Memory B cell (primary cell): ENCODE data around the gene CD55.

Source experiments
- ATAC-seq: fragments of 150-1000 bp; cut with Tn5 transposase; 2 replicates; pipeline ENCODE4 v1.10.0; 2021; ENCODE audit warnings: low read depth, mild to moderate bottlenecking, moderate library complexity
- DNase-seq, 2 donors: peaks; one replicate each; pipeline ENCODE4 v3.0.0; 2022; ENCODE audit warnings: low spot score in 2 of 2
- H3K27ac Mint-ChIP-seq: one replicate; pipeline ENCODE4 v1.8.0; 2022; ENCODE audit warnings: mild to moderate bottlenecking, moderate library complexity, mixed read lengths
- H3K27me3 Mint-ChIP-seq: one replicate; pipeline ENCODE4 v1.8.0; 2022; ENCODE audit warnings: mixed read lengths
- H3K36me3 Mint-ChIP-seq: one replicate; pipeline ENCODE4 v1.8.0; 2022; ENCODE audit warnings: mild to moderate bottlenecking, mixed read lengths
- H3K4me1 Mint-ChIP-seq: one replicate; pipeline ENCODE4 v1.8.0; 2022; ENCODE audit warnings: mixed read lengths
- H3K4me3 Mint-ChIP-seq: one replicate; pipeline ENCODE4 v1.8.0; 2022; ENCODE audit warnings: mild to moderate bottlenecking, moderate library complexity, mixed read lengths
- H3K9me3 Mint-ChIP-seq: one replicate; pipeline ENCODE4 v1.8.0; 2022; ENCODE audit warnings: mixed read lengths

CD55 gene, protein sequence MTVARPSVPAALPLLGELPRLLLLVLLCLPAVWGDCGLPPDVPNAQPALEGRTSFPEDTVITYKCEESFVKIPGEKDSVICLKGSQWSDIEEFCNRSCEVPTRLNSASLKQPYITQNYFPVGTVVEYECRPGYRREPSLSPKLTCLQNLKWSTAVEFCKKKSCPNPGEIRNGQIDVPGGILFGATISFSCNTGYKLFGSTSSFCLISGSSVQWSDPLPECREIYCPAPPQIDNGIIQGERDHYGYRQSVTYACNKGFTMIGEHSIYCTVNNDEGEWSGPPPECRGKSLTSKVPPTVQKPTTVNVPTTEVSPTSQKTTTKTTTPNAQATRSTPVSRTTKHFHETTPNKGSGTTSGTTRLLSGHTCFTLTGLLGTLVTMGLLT

GRCh38 chr1:207321079-207321789 lies at the start of gene CD55:
TSS of gene CD55 (plus strand) at chr1:207321678. CDS start at chr1:207321766, 88 bp downstream.
- Mint-ChIP-seq H3K36me3 (peaks cover 9% of the 10 kb centered on the region), H3K27me3 (no peaks in the 10 kb centered on the region), H3K4me3 (peak within 1 kb of the TSS; percentile 85), H3K4me1 (peaks cover 28% of the 10 kb centered on the region), H3K27ac (peak within 1 kb of the TSS; percentile 97), H3K9me3 (no peaks in the 10 kb centered on the region)
- ATAC-seq (peak; percentile 78), DNase-seq (peak; percentile 93 to 98)

DNA sequence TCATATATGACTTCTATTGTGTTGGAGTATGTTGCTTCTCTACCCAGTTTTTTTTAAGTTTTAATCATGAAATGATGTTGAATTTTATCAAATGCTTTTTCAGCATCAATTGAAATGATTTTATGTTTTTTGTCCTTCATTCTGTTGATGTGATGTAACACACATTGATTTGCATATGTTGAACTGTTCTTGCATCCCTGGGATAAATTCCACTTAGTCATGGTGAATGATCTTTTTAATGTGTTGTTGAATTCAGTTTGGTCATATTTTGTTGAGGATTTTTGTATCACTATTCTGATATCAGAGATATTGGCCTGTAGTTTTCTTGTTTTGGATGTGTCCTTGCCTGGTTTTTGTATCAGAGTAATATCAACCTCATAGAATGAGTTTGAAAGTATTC lies 46.6 kb upstream of the CD55 start:
- Mint-ChIP-seq H3K9me3 (peaks cover 8% of the 10 kb centered on the region), H3K27me3 (no peaks in the 10 kb centered on the region), H3K36me3 (peaks cover 3% of the 10 kb centered on the region), H3K27ac (no peak overlapping the region), H3K4me1 (no peaks in the 10 kb centered on the region), H3K4me3 (no peak overlapping the region)
- ATAC-seq: no peak
- no peak for DNase-seq

GRCh38 chr1:207276465-207276864 lies 45.0 kb upstream of the CD55 start:
- Mint-ChIP-seq H3K4me1 (peaks cover 4% of the 10 kb centered on the region), H3K36me3 (peaks cover 4% of the 10 kb centered on the region), H3K9me3 (peaks cover 6% of the 10 kb centered on the region), H3K27ac (no peak overlapping the region), H3K4me3 (no peak overlapping the region), H3K27me3 (peaks cover 2% of the 10 kb centered on the region)
- no peak for DNase-seq
- no peak for ATAC-seq

DNA sequence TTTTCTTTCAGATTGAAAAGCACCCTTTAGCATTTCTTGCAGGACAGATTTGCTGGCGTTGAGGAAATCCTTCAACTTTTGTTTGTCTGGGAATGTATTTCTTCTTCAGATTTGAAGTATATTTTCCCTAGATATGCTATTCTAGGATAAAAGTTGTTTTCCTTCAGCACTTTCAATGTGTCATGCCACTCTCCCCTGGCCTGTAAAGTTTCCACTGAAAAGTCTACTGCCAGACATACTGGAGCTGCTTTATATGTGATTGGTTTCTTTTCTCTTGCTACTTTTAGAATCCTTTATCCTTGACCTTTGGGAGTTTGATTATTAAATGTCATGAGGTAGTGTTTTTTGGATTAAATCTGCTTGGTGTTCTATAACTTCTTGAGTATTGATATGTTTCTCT lies 44.2 kb upstream of the CD55 start:
- peaks cover 10% of the 10 kb centered on the region for H3K4me1 Mint-ChIP-seq
- no peak overlapping the region for H3K4me3 Mint-ChIP-seq
- H3K36me3 Mint-ChIP-seq: peaks cover 4% of the 10 kb centered on the region
- DNase-seq: no peak
- peaks cover 2% of the 10 kb centered on the region for H3K9me3 Mint-ChIP-seq
- ATAC-seq: no peak
- H3K27ac Mint-ChIP-seq: no peak overlapping the region
- peaks cover 2% of the 10 kb centered on the region for H3K27me3 Mint-ChIP-seq

DNA sequence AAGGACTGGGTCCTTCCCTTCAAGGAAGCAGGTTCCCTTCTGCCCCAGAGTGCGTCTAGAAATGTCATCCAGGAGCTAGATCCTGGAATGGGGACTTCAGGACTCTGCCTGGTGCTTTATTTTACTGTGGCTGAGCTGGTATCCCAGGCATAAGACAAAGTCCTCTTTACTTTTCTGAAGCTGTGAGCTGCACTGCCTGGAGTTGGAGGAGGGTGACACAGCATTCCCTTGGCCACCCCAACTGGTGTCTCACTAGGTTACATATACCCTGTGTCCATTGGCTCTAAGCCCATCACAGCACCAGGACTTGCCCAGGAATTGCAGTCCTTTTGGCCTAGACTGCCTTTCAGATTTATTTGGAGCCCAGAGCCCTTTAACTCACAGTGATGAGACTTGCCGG lies 41.8 kb upstream of the CD55 start:
- H3K27ac Mint-ChIP-seq: no peak overlapping the region
- H3K4me3 Mint-ChIP-seq: no peak overlapping the region
- H3K4me1 Mint-ChIP-seq: peaks cover 16% of the 10 kb centered on the region
- H3K27me3 Mint-ChIP-seq: peaks cover 2% of the 10 kb centered on the region
- no peak for DNase-seq
- ATAC-seq: no peak
- H3K9me3 Mint-ChIP-seq: no peaks in the 10 kb centered on the region
- H3K36me3 Mint-ChIP-seq: peaks cover 3% of the 10 kb centered on the region

DNA sequence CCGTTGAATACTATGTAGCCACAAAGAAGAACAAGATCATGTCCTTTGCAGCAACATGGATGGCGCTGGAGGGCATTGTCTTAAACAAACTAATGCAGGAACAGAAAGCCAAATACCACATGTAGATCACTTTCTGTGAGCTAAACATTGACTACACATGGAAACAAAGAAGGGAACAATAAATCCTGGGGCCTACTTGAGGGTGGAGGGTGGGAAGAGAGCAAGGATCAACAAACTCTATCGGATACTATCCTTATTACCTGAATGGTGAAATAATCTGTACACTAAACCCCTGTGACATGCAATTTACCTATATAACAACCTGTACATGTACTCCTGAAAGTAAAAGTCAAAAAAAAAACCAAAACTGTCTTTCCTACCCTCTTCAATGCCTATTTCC lies 40.8 kb upstream of the CD55 start:
- H3K27ac Mint-ChIP-seq: no peak overlapping the region

DNA sequence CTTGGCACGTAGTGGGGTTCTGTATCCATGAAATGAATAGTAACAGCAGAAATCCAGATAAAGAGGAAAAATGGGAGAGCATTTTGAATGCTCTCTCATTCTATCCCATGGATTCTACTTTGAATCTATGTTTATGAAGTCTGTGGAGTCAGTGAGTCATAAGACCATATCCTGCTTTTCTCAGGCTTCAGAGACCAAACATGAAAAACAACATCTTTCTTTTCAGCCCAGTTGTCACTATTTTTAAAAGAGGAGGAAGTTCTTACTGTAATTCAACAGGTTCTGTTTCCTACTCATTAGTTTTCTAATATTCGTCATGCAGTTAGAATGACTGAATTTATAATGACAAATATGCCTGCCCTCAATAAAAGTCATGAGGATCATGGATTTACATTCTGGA lies 39.4 kb upstream of the CD55 start:
- peaks cover 2% of the 10 kb centered on the region for H3K27me3 Mint-ChIP-seq
- peaks cover 1% of the 10 kb centered on the region for H3K36me3 Mint-ChIP-seq
- ATAC-seq (no peak), DNase-seq (no peak)
- no peak overlapping the region for H3K27ac Mint-ChIP-seq
- no peaks in the 10 kb centered on the region for H3K9me3 Mint-ChIP-seq
- H3K4me3 Mint-ChIP-seq: no peak overlapping the region
- peaks cover 19% of the 10 kb centered on the region for H3K4me1 Mint-ChIP-seq

More for the DNA sequence above, 40.8 kb upstream of the CD55 start:
- H3K9me3 Mint-ChIP-seq: no peaks in the 10 kb centered on the region
- ATAC-seq (no peak), DNase-seq (no peak)
- H3K4me3 Mint-ChIP-seq: no peak overlapping the region
- H3K4me1 Mint-ChIP-seq: peaks cover 19% of the 10 kb centered on the region
- H3K36me3 Mint-ChIP-seq: peaks cover 3% of the 10 kb centered on the region
- H3K27me3 Mint-ChIP-seq: peaks cover 2% of the 10 kb centered on the region

GRCh38 chr1:207282496-207283380 lies 38.7 kb upstream of the CD55 start:
- no peak overlapping the region for H3K27ac Mint-ChIP-seq
- ATAC-seq: no peak
- no peak overlapping the region for H3K4me3 Mint-ChIP-seq
- peaks cover 2% of the 10 kb centered on the region for H3K27me3 Mint-ChIP-seq
- peaks cover 1% of the 10 kb centered on the region for H3K36me3 Mint-ChIP-seq
- no peak for DNase-seq
- peaks cover 19% of the 10 kb centered on the region for H3K4me1 Mint-ChIP-seq
- no peaks in the 10 kb centered on the region for H3K9me3 Mint-ChIP-seq

DNA sequence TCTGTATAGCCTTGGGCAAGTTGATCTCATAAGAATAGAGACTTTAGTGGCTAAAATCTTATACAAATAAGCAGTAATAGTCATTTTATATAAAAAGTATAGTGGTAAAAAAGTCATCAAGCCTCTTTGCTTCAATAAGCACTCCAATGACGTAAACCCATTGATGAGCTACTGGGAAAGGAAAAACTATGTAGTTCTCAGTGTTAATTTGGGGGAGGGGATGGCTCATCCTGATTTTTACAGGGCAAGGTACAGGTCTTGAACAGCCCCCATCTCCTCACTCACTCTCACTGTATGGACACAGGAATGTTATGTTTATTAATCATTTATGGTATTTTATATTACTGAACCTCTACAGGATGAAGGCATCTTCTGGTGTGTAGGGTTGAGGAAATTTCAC lies 38.1 kb upstream of the CD55 start:
- Mint-ChIP-seq H3K4me1 (peaks cover 19% of the 10 kb centered on the region), H3K4me3 (no peak overlapping the region), H3K27me3 (peaks cover 2% of the 10 kb centered on the region), H3K27ac (no peak overlapping the region), H3K36me3 (peaks cover 1% of the 10 kb centered on the region), H3K9me3 (no peaks in the 10 kb centered on the region)
- ATAC-seq (no peak), DNase-seq (no peak)

DNA sequence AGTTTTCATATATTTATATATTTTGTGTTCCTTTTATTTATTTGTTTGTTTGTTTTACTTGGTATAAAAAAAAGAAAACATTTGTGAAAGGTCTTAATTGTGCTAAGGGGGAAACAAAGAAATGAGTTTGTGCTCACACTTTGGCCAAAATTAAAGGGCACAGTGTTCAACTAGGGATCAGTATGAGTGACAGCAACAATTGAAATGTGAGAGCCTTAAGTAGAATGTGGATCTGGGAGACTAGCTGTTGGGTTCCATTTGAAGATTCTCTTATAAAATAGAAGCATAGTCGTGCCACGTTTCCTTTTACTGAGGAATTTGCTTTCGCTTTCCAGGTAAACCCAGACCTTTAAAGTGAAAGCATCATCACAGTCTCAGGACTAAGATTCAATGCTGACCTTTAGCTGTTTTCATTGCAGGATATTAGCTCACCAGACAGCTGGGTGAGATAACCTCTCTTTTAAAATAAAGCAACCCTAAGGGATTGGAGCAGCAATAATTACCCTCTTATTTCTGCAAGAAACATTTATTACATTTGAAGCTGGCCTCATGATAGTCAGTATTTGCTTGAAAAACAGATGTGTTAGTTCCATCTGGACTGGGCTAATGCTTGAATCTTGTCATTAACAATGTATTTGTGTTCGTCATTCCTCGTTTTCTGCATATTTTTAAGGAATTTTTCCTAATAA lies 37.1 kb upstream of the CD55 start:
- ATAC-seq: no peak
- Mint-ChIP-seq H3K27me3 (peaks cover 2% of the 10 kb centered on the region), H3K4me3 (no peak overlapping the region), H3K4me1 (peaks cover 19% of the 10 kb centered on the region), H3K9me3 (no peaks in the 10 kb centered on the region), H3K27ac (no peak overlapping the region), H3K36me3 (peaks cover 1% of the 10 kb centered on the region)
- DNase-seq: no peak

DNA sequence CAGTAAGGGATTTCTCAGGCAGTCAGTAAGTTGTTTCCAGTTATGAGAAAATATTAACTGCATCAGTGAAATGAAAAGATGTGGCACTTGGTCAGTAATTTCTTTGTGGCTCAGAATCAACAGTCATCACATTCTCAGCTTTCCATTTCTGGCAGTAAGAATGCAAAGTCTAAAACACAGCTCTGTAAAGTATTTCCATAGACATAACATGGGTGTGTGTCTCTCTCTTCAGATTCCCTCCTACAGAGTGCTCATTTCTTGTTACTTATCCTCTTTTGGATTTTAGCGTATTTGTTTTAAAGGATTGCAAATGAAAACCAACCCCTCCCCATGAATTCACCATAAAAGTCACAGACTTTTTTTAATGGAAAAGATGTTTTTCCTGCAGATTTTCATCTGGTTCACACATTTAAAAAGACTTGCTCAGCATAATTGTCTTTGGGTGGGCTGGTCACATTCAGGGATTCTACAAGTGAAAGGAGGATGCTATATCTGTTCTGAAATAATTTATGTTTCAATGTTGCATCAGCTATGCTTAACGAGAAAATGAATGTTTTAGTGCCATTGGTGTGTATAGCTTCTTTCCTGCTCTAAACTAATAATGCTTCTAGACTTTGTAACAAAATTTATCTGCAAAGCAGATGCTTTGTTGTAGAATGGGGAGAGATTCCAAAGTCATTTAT lies 34.6 kb upstream of the CD55 start:
- Mint-ChIP-seq H3K9me3 (peaks cover 12% of the 10 kb centered on the region), H3K4me3 (no peak overlapping the region), H3K27me3 (no peaks in the 10 kb centered on the region), H3K27ac (no peak overlapping the region), H3K36me3 (peaks cover 9% of the 10 kb centered on the region), H3K4me1 (peaks cover 11% of the 10 kb centered on the region)
- no peak for DNase-seq
- no peak for ATAC-seq

DNA sequence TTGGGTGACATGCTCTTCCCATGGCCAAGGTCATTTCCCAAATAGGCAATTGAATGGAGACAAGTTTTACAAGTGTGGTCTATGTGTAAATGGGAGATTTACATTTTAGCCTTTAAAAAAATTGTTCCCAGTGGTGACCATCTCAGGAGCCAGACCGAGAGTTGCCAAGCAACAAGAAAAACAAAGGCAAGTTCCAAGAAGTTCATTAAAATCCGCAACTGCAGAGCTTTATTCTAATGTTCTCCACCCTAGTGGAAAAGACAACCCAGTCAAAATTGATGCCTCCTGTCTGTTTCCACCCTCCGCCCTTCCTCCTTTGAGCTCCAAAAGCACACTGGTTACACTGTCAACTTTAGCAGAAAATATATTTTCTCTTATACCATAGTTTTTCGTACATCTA lies 33.2 kb upstream of the CD55 start:
- ATAC-seq (no peak), DNase-seq (no peak)
- peaks cover 3% of the 10 kb centered on the region for H3K4me1 Mint-ChIP-seq
- no peak overlapping the region for H3K4me3 Mint-ChIP-seq
- H3K9me3 Mint-ChIP-seq: peaks cover 15% of the 10 kb centered on the region
- H3K36me3 Mint-ChIP-seq: peaks cover 13% of the 10 kb centered on the region
- no peak overlapping the region for H3K27ac Mint-ChIP-seq
- no peaks in the 10 kb centered on the region for H3K27me3 Mint-ChIP-seq

- Mint-ChIP-seq H3K9me3 (peaks cover 15% of the 10 kb centered on the region), H3K4me3 (no peak overlapping the region), H3K27me3 (no peaks in the 10 kb centered on the region), H3K27ac (no peak overlapping the region), H3K4me1 (peaks cover 3% of the 10 kb centered on the region), H3K36me3 (peaks cover 13% of the 10 kb centered on the region)
- no peak for ATAC-seq
- DNase-seq: no peak
Observed at GRCh38 chr1:207289756-207290155, 31.7 kb upstream of the CD55 start.
